Bronchial epithelial cell (primary cell): Measurements from ENCODE around the gene PLEKHA6. TPM values are rescaled to one million over a fixed set of nuclear protein-coding genes. Genes with fewer than 3 reads are reported as not detected.

Experiments used
- DNase-seq: peaks from one replicate; pipeline ENCODE4 v3.0.0-alpha.2; 2010; ENCODE audit warnings: low read depth
- FAIRE-seq: peaks from 2 replicates; lab custom pipeline; 2011; peaks lifted over from hg19 to GRCh38; lab: Jason Lieb, UNC
- H3K27me3 ChIP-seq: 2 replicates; pipeline ENCODE4 v1.5.1; 2011; ENCODE audit warnings: low read length; ENCODE audit not compliant: control insufficient read depth, insufficient read depth
- H3K36me3 ChIP-seq: 2 replicates; pipeline ENCODE4 v1.5.1; 2011; ENCODE audit warnings: low read length; ENCODE audit not compliant: control insufficient read depth, insufficient read depth
- H3K4me3 ChIP-seq: 2 replicates; pipeline ENCODE4 v1.5.1; 2011; ENCODE audit warnings: mild to moderate bottlenecking, low read depth, low read length, control low read depth
- total RNA-seq: library from RNA; depleted of rRNA; stranded (reverse); fragments of >200 nt; gene quantifications from 2 replicates; pipeline ENCODE4 v1.2.1, GENCODE V29; 2014
- TF ChIP-seq, protein P1 (sequence below): IDR thresholded peaks from 2 replicates; pipeline ENCODE4 v1.5.1; 2011; ENCODE audit warnings: mild to moderate bottlenecking, moderate library complexity, low read length, control low read depth, inconsistent platforms; ENCODE audit not compliant: insufficient read depth, severe bottlenecking

PLEKHA6 gene
- total RNA-seq, 1 donor from 2014 or later: 2.1 TPM

DNA sequence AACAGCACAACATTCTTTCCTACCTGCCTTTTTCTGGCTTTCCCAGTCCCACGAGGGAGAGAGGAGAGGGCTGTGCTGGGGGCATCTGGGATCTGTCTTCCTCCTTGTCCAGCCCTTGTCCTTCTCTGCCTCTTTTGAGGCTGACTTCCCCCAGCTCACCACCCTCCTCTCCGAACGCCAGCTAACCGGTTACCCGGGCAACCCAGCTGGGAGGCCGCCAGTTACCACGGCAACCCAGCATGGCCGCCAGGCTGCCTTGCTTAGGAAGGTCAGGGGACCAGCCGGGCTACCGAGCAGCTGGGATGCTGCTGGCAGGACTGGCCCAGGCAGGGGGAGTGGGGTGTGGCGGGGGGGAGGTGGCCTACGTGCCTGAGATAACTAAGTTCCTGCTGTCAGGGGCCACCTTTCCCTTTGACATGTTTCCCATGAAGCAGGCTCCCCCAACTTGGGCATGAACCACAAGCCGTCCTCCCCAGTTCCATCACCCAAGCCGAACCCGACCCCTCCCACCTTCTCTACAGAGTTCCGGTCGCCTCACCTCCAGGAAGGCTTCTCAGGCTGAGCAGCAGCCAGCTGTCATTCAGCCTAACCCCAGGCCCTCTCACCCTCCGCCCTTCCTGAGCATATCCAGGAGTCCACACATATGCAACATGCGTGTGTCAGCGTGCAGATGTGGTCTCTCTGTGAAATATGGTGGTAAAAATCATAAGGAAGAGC is 8.7 kb downstream of the PLEKHA6 start:
- no peak overlapping the region for H3K4me3 ChIP-seq
- H3K27me3 ChIP-seq: no peaks in the 10 kb centered on the region
- TF ChIP-seq, protein P1, sequence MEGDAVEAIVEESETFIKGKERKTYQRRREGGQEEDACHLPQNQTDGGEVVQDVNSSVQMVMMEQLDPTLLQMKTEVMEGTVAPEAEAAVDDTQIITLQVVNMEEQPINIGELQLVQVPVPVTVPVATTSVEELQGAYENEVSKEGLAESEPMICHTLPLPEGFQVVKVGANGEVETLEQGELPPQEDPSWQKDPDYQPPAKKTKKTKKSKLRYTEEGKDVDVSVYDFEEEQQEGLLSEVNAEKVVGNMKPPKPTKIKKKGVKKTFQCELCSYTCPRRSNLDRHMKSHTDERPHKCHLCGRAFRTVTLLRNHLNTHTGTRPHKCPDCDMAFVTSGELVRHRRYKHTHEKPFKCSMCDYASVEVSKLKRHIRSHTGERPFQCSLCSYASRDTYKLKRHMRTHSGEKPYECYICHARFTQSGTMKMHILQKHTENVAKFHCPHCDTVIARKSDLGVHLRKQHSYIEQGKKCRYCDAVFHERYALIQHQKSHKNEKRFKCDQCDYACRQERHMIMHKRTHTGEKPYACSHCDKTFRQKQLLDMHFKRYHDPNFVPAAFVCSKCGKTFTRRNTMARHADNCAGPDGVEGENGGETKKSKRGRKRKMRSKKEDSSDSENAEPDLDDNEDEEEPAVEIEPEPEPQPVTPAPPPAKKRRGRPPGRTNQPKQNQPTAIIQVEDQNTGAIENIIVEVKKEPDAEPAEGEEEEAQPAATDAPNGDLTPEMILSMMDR: no peak
- no peaks in the 10 kb centered on the region for H3K36me3 ChIP-seq
- no peak for FAIRE-seq
- no peak for DNase-seq

DNA sequence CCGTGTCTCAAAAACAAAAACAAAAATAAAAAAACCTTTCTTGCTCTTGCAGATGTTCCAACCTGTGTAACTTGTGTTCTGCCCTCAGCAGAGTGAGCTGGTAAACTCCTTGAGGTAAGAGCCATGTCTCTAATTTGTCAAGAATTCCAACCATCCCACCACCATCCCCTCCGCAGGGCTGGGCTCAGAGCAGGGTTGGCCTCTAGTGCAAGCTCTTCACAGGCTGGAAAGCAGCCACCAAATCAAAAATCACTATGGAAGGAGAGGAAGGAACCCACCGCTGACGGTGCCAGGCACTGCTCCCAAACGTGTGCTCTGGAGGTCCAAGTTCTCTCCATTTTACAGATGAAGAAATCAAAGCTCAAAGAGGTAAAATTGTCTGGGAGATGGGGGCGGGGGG is 9.4 kb downstream of the PLEKHA6 start:
- H3K4me3 ChIP-seq: no peak overlapping the region
- TF ChIP-seq, protein P1: no peak
- no peaks in the 10 kb centered on the region for H3K27me3 ChIP-seq
- FAIRE-seq: no peak
- no peaks in the 10 kb centered on the region for H3K36me3 ChIP-seq
- DNase-seq: no peak

- Histone ChIP-seq H3K4me3 (no peak overlapping the region), H3K36me3 (no peaks in the 10 kb centered on the region), H3K27me3 (no peaks in the 10 kb centered on the region)
- DNase-seq (peak; percentile 40), FAIRE-seq (no peak)
- TF ChIP-seq, protein P1: no peak
Measured at GRCh38 chr1:204349602-204350001, 10.1 kb downstream of the PLEKHA6 start.

DNA sequence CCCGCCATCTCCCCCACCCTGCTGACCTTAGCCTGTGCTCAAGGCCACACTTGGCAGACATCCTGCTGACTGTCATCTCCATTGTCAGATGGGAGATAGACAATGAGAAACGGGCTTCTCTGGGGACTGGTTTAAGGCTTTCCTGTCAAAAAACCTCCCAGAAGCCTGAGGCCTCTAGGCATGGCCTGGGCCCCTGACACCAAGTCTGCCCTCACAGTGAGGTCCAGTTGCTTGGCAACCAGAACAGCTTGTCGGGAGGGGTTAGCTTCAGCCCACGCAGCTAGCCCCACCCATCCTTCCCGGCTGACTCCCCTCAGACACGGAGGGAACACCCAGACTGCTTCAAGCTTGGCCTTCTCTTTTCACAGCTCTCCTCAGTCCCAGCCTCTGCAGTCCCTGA is 11.0 kb downstream of the PLEKHA6 start:
- DNase-seq (no peak), FAIRE-seq (no peak)
- no peak overlapping the region for H3K4me3 ChIP-seq
- H3K36me3 ChIP-seq: no peaks in the 10 kb centered on the region
- no peaks in the 10 kb centered on the region for H3K27me3 ChIP-seq
- TF ChIP-seq, protein P1: no peak

GRCh38 chr1:204348242-204348641 is 11.5 kb downstream of the PLEKHA6 start:
- Histone ChIP-seq H3K27me3 (no peaks in the 10 kb centered on the region), H3K4me3 (no peak overlapping the region), H3K36me3 (no peaks in the 10 kb centered on the region)
- no peak for FAIRE-seq
- TF ChIP-seq, protein P1: no peak
- DNase-seq: no peak
